Limb (tissue), 2 donors: ENCODE measurements around the gene GNG2.

Experiments
- DNase-seq, 2 donors: peaks; one replicate each; pipeline ENCODE4 v3.0.0-alpha.2; 2016; ENCODE audit errors: extremely low spot score in 2 of 2

Gene GNG2

GRCh38 chr14:51939755-51940301 is 79.4 kb downstream of the GNG2 start:
- no peak for DNase-seq

GRCh38 chr14:51942971-51943370 is 82.6 kb downstream of the GNG2 start:
- no peak for DNase-seq

- DNase-seq: no peak
These were observed 89.6 kb downstream of the GNG2 start for GRCh38 chr14:51950007-51950406.

- DNase-seq: no peak
These were observed 91.2 kb downstream of the GNG2 start for GRCh38 chr14:51951656-51952055.

- DNase-seq: no peak
These were observed 93.6 kb downstream of the GNG2 start for GRCh38 chr14:51954031-51954430.

GRCh38 chr14:51954657-51955056 is 94.2 kb downstream of the GNG2 start:
- no peak for DNase-seq

GRCh38 chr14:51957950-51958349 is 97.5 kb downstream of the GNG2 start:
- DNase-seq: no peak

GRCh38 chr14:51959928-51960327 is 99.5 kb downstream of the GNG2 start:
- DNase-seq: no peak

- DNase-seq: no peak
These were observed 100.5 kb downstream of the GNG2 start for GRCh38 chr14:51960866-51961265.

GRCh38 chr14:51962711-51963110 is 102.3 kb downstream of the GNG2 start:
- no peak for DNase-seq

GRCh38 chr14:51963286-51963685 is 102.9 kb downstream of the GNG2 start:
- DNase-seq: peak in 1 of 2 donors; percentile 40

GRCh38 chr14:51967521-51967920 is 107.1 kb downstream of the GNG2 start:
- no peak for DNase-seq

GRCh38 chr14:51969852-51970540 is 109.6 kb downstream of the GNG2 start:
- DNase-seq: no peak

- no peak for DNase-seq
These were observed 112.2 kb downstream of the GNG2 start for GRCh38 chr14:51972566-51972965.

GRCh38 chr14:51977075-51977474 is 116.7 kb downstream of the GNG2 start:
- DNase-seq: no peak

- DNase-seq: no peak
These were observed 118.3 kb downstream of the GNG2 start for GRCh38 chr14:51978681-51979085.

GRCh38 chr14:51979088-51979709 is 118.8 kb downstream of the GNG2 start:
- DNase-seq: peak; percentile 78 to 88

GRCh38 chr14:51981218-51981854 is 120.9 kb downstream of the GNG2 start:
- no peak for DNase-seq

GRCh38 chr14:51988221-51988620 is 127.8 kb downstream of the GNG2 start:
- DNase-seq: no peak

GRCh38 chr14:51989293-51990234 is 129.2 kb downstream of the GNG2 start, which contains the start of gene RTRAF:
Gene RTRAF, plus strand, starts transcription at chr14:51989546. Its CDS starts 94 bp downstream, at chr14:51989640.
- peak; percentile 95 for DNase-seq

- no peak for DNase-seq
These were observed 130.1 kb downstream of the GNG2 start for GRCh38 chr14:51990488-51990887.
